Stimulated activated CD8-positive, alpha-beta memory T cell treated with anti-CD3 and anti-CD28 coated beads, Interleukin-15, amount 100 ng/mL, for 4 hours (primary cell): ENCODE results near the gene COG2.
"Not testable (repeated sequence)": the region's sequence is repeated elsewhere in the genome, so short reads cannot be mapped to it uniquely, and the experiment has no call there.

Experiments used
- DNase-seq, 2 donors: peaks; one replicate each; pipeline ENCODE4 v3.0.0-alpha.2; 2020; ENCODE audit warnings: low read depth in 2 of 2

COG2 gene, protein sequence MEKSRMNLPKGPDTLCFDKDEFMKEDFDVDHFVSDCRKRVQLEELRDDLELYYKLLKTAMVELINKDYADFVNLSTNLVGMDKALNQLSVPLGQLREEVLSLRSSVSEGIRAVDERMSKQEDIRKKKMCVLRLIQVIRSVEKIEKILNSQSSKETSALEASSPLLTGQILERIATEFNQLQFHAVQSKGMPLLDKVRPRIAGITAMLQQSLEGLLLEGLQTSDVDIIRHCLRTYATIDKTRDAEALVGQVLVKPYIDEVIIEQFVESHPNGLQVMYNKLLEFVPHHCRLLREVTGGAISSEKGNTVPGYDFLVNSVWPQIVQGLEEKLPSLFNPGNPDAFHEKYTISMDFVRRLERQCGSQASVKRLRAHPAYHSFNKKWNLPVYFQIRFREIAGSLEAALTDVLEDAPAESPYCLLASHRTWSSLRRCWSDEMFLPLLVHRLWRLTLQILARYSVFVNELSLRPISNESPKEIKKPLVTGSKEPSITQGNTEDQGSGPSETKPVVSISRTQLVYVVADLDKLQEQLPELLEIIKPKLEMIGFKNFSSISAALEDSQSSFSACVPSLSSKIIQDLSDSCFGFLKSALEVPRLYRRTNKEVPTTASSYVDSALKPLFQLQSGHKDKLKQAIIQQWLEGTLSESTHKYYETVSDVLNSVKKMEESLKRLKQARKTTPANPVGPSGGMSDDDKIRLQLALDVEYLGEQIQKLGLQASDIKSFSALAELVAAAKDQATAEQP

DNA sequence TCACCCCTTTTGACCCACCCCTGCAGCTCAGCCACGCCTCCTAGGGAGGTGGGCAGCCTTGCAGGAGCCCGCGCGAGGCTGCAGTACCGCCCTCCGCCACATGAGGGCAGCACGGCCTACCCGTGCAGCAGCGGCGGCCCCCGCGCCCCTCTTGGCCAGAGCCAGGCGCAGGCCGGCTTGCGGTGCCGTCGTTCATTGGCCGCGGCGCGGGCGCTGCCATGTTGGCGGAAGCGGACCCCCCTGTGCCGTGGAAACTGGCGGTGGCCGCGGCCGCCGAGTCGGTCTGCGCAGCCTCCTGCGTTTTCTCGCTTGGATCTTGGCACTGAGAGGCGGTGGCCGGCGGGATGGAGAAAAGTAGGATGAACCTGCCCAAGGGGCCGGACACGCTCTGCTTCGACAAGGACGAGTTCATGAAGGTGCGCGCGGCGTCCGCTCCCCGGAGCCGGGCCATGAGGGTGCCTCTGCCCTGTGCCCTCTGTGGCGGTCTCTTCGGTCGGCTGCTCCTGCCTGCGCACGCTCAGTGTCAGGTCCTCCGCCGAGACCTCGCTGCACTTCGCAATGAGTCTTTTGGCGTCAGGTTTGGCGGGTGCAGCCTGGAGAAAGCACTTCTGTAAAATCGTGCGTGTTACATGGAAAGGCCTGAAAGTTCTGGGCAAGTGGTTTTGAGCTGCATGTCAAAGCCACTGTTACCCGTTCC is at the start of gene COG2:
COG2 (plus strand) TSS at position 219 of the 697 bp plus-strand sequence; CDS start at position 345, 126 bp downstream.
- DNase-seq: peak; percentile 88 to 95

DNA sequence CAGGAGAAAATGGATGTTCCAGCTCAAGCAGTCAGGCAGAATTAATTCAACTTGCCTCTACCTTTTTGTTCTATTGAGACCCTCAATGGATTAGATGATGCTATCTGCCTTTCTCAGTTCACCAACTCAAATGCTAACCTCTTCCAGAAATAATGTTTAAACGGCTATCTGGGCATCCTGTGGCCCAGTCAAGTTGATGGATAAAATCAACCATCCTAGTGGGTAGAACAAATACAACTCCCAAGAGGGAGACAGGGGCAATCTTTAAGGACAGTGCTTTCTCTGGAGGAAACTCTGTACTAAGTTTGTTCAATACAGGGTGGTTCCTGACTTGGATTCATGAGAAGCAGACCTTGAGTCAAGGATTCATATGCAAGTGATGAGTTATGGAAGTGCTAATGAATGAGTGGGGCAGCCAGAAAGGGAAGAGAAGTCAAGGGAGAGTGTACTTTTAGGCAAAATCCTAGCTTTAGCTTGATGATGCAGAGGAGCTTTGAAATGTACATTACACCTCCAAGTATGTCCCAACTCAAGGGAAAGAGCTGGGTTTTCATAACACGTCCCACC is 49.4 kb upstream of the COG2 start:
- DNase-seq: no peak

DNA sequence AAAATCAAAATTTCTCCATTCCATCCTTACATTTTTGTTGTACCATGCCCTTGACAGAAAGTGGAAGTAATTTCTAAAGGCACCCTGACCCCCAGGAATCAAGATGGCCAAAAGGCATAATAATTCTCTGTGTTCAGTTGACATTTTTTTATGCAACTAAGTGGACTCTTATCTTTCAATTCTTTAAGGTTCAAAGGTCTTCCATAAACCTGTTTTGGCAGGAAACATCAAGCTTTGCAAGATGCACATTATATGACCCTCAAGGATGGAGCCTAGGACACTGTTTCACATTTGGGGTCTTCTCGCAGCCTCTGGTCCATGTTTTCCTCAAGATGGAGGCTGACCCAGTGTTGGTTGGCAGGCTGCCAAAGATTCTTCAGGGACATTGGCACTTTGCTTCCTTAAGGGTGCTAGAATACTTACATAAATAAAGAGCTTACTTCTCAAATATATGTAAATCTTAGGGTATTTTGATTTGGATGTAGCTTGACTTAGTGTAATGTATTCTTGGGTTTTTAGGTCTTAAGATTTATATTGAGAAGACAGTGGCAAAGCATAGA is 48.0 kb upstream of the COG2 start:
- no peak for DNase-seq

DNA sequence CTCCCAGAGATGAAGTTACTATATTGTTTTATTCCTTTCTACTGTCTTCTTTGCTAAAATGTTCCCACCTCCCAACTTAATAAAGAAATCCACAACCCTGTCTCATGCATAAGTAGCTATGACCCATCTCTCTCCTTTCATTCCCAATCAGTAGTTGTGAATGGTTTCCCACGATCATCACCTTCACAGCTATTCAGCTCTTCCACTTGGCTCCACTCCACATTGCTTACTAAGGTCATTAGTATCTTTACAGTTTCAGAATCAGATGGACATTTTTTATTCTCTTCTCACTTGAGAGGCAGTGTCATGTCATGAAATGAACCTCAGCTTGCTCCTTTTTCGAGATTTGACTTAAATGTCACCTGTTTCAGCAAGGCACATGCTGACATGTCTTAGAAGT is 47.1 kb upstream of the COG2 start:
- DNase-seq: no peak

DNA sequence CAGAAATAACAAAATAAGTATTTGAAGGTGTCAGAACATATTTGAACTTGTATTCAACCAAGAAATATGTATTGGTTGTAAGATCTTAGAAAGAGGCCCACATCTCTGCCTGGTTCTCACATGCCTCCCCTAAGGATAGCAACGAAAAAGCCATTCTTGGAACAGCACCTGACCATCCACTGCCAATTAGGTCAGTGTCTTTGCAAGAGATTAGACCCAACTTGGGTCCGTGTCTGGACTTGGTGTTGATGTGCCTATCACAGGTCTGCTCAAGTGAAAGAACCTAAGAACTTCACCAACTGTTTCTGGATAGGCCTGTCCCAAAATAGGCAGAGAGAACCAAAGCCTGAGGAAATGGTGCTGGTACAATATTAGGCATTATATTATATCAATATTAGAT is 46.0 kb upstream of the COG2 start:
- DNase-seq: no peak

DNA sequence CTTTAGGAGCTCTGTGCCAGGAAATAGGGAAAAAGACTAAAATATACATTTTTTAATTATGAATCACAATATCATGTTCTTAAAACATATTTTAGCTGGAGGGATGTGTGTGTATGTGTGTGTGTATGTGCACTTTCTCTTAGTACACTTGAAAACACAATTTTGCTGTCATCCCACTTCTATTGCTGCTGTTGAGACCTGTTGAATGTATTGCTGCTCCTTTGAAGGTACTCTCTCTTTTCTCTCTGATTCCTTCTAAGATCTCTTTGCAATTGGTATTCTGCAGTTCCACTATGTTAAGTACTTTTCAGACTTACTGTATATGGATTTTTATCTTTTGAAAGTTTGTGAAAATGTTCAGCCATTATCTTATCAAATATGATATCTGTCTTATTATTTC is 43.5 kb upstream of the COG2 start:
- DNase-seq: no peak

DNA sequence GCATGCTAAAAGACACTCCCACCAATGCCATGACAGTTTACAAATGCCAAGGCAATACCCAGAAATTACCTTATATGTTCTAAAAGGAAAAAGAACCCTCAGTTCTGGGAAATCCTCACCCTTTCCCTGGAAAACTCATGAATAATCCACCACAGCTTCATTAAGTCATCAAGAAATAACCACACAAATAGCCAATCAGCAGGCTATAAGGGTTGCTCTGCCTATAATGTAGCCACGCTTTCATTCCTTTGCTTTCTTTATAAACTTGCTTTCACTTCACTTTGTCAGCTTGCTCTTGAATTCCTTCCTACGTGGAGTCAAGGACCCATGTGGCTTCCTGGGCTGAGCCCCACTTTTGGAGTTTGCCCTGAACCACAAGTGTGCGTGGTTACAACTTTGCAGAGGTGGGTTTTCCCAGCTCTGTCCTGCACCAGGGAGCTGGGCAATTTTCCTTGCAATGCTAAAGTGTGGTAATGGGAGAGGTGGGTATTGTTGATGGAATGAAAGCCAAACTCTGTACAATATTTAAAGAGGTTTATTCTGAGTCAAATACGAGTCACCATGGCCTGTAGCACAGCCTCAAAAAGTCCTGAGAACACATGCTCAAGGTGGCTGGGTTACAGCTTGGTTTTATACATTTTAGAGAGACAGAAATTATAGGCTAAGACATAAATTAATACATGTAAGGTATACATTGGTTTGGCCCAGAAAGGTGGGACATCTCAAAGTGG is 42.2 kb upstream of the COG2 start:
- DNase-seq: no peak

DNA sequence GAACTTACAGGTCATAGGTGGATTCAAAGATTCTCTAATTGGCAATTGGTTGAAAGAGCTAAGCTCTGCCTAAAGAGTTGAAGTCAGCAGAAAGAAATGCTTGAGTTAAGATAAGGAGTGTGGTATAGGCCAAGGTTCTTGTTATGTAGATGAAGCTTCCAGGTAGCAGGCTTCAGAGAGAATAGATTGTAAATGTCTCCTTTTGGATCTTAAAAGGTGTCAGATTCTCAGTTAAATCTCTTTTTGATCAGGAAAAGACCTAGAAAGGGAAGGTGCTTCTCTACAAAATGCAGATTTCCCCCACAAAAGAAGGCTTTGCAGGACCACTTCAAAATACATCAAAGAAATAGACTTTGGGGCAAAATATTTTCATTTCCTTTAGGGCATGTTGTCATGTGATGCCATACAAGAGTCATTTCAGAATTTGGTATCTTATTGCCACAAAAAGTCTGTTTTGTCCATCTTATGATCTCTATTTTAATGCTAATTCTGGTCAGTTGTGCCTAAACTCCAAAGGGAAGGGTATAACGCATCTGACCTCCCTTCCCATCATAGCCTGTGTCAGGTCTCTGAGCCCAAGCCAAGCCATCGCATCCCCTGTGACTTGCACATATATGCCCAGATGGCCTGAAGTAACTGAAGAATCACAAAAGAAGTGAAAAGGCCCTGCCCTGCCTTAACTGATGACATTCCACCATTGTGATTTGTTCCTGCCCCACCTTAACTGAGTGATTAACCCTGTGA is 41.5 kb upstream of the COG2 start:
- DNase-seq: not testable (repeated sequence)

DNA sequence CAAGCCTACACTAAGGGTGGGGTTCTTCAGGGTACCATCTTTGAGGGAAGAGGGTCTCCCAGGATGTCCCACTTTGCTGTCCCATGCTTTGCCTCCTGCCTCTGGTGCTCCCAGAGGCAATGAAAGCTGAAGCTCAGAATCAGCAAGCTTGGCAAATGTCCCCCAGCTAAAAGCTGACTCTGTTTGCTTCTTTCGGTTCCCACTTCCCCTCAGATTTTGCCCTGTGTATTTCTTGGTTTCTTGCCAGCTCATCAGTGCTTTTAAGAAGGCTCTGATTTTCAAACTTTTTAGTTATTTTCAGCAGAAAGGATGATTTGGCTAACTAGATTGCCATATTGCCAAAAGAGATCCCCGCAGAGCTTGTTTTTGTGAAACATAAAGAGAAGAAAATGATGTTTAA is 33.1 kb upstream of the COG2 start:
- DNase-seq: no peak

DNA sequence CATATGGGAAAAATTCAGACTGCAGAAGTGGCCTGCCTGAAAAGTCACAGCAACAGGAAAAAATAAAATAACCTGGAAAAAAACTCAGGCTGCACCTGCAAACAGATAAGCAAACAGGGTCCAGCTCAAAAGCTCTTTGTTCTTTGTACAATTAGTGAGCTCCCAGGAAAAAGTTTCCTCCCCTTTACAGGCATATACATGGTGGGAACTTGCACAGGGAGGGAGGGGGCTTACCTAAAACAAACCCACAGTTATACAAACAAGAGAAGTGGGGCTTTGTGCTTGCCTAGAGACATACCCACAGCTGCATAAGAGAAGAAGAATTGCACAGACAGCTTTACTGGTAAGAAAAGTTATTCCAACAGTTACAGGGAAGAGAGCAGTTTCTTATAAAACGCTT is 31.7 kb upstream of the COG2 start:
- DNase-seq: no peak

DNA sequence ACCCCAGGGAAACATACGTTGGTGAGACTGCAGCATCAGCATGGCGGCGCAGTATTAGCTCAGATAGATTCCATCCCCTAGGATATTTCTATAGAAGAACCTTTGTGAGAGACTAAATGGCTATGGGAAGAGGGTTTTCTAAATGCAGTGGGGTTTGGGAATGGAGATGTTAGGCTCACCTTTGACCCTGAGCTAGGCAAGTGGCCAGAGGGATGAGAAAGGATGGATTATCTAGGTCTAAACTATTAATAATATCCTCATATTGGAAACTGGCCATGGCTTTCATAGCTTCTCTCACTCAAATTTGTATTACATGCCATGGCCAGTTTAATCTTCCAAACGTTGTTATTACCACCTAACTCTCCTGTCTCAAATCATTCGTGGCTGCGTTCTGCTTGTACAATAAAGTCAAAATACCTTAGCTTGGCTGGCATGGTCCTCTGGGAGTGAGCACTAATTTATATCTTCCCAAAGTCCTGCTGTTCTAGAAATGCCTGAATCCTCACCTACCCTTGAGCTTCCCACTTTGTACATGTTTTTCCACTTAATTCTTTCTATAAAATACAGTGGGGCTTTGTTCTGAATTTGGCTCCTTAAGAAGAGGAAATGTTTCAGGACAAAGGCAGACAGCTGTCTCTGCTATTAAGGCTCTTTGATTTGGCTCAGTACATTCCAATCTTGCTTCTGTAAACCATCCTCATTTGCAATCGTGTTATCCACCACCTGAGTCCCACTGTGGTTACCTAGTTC is 31.0 kb upstream of the COG2 start:
- DNase-seq: no peak

DNA sequence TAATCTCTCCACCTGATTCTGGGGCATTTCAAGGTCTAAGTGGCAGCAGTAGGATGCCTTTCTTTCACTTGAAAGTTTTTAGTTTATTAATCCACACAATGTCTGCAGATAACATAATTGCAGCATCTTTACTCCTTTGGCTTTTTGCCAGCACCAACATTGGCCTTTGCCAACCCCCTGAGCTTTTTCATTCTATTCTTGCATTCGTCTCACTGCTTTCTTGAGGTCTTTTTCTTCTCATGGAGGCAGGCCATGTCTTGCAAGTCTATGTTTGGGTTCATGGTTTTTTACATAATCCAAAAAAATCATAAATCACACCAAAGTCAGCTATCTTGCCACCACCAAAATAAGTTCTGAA is 30.4 kb upstream of the COG2 start:
- no peak for DNase-seq

DNA sequence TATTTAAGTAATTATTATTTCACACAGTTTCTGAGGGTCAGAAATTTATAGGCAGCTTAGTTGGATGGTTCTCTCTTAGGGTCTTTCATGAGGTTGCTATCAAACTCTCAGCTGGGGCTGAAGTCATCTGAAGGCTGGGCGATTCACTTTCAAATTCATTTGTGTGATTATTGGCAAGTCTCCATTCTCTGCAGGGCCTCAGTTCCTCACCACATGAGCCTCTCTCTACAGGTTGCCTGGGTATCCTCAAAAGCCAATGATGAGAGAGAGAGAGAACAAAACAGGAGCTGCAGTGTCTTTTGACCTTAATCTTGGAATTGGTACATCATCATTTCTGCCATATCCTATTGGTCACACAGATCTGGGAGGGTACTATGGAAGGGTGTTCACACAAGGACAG is 29.6 kb upstream of the COG2 start:
- DNase-seq: no peak

DNA sequence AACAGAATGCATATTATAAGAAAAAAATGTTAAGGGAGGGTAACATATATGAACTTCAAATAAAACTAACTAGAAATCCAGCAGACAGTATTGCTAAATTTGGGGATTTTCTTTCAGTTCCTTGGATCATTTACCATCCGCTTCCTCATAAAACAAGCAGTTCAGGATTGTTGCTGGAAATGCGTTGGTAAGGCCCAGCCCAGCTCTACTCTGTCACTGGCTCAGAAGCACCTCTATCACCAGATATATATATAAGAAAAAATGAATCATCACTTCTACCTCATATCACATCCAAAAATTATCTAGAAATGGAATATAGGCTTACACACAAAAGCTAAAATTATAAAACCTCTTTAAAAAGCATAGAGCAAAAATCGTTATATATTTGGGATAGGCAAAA is 28.2 kb upstream of the COG2 start:
- no peak for DNase-seq

DNA sequence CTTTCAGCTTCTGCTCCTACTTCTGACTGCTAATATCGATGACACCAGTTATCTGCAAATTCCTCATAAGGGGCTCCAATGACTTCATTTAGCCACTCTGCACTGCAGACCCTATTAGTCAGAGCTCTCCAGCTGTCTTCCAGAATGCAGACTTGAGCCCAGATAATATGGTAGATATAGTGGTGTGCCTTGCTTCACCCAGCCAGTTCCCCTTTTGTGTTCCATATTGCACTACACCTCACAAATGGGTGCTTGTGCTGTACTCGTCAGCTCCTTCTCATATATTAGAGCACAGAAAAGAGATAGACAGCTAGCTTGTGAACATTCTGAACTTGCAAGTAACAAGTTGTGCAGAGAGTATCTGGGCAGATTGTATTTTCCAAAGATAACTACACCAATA is 23.7 kb upstream of the COG2 start:
- no peak for DNase-seq

DNA sequence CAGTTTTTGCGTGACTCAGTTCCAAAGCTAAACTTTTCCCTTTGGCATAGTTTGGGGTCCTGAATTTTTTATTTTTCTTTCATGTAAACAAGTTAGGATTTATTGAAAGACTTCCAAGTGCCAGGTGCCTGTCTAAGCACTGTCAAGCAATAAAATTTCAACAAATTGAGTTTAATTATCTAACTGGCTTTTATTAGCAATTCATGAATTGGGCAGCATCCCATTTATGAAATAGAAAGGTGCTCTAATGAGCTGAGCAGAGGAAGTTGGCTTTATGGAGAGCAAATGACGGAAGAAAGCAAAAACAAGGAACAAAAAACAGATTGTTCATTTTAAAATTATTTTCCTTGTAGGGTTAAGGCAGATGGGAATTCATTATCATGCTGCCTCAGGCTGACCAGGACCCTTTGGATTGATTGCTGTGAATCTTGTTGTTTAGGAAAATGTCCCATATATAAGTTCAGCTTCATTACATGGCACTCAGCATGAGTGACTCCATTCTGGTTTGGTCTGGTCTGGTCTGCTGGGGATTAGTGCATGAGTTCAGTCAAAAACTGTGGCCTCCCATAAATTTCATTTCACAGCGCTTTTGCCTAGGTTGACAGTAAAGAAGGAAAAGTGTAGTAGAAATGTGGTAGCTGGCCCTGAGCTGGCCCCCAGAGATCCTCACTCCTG is 21.5 kb upstream of the COG2 start:
- DNase-seq: no peak

DNA sequence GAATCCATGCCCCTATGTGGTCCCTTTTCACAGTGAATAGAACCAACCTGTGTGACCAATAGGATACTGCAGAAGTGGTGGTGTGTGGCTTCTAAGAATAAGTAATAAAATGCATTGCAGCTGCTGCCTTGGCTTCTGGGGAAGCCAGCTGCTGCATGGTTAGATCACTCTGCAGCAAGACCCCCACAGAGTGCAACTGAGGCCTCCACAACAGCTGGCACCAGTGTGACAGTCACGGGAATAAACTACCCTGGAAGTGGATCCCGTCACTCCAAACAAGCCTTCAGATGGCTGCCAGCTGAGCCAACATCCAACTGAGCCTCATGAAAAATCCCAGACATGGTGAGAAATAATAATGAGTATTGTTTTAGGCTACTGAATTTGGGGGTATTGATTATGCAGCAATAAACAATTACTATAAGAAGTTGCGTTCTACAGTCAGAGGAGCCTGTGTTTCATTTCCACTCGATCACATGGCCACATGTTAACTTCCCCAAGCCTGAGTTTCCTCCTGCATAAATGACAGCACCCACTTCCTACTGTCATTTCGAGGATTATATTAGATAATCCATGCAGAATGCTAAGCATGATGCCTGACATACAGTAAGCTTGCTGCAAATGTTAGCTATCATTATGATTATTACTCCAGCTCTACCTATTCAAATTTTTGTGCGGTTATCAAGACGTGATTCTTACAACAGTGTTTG is 20.8 kb upstream of the COG2 start:
- DNase-seq: no peak

DNA sequence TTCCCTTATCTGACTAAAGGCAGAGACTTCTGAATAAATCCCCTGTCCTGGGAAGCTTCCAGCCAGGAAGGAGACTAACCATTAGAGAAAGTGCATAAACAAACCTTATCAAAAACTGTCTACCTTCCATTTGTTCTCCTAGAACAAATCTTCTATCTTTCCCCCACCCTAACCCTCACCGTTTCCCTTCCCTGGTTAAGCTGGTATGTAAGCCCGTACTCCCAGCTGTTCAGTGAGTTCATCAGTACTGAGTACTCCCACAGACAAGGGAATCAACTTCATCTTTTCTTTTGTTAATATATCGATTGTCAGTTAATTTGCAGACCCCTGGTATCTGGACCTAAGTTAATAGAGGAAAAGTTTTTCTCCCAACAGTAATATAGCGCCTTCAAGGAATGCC is 20.1 kb upstream of the COG2 start:
- DNase-seq: no peak
